Measurements from ENCODE around the gene KCNAB1.

The KCNAB1 gene

GRCh38 chr3:156377718-156378117 is 257.3 kb downstream of the KCNAB1 start:
- no peak for DNase-seq

DNA sequence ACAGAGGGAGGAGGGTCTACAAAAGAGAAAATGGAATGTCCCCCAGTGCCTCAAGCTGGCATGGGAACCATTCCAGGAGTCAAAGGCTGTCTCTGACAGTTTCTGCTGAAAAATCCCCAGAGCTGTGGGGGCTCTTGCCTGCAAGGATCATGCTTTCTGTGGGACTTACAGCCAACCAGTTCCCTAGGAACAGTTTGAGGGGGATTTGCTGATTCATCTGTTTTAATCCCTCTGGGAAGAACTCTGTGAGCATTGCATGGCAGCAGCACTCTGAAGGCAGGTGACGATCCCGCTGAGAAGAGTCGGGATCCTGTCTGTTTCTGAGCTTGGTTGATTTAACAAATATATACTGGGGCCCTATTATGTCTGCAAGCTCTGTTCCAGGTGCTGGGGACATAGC is 258.5 kb downstream of the KCNAB1 start:
- no peak for DNase-seq

DNA sequence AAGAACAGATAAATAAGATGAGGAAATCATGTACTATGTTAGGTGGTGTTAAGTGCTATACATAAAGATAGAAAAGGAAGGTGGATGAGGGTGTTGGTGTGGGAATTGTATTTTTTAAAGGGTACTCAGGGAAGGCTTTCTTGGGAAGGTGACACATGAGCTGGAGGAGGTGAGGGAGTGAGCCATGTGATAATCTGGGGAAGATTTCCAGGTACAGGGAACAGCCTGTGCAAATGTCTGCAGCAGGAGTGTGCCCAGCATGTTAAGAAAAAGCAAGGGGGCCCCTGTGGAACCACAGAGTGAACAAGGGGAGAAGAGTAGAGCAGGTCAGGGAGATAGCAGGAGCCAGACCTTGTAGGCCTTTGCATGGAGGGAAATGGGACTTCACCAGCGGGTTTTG is 258.9 kb downstream of the KCNAB1 start:
- no peak for DNase-seq

- DNase-seq: no peak
Measured at GRCh38 chr3:156381253-156381652, 260.9 kb downstream of the KCNAB1 start.

GRCh38 chr3:156382458-156383346 is 262.3 kb downstream of the KCNAB1 start:
- no peak for DNase-seq

DNA sequence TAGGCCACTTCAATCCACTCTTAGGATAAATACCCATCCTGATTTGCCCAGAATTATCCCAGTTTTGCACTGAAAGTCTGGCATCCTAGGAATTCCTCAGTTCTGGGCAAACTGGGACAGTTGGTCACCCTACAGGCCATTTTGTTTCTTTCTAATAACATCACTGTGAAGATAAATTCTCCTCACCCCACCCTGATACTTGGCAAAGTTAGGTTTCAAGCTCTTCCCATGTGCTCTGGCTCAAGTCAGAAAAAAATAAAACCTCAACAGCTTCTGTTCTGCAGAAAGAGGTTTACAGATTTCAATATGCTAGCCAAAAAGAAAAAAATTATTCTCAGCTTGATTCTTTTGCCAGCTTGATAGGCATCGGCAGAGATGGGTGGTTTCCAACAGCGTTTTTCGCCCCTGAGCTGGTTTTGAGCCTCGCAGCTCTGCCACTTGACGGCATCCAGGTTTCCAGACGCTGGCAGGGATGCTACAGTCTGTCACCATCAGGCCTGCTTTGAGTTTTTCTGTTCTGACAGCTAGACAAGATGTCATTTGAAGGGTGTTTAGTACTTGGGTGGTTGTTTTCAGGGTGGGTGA is 263.2 kb downstream of the KCNAB1 start:
- no peak for DNase-seq

DNA sequence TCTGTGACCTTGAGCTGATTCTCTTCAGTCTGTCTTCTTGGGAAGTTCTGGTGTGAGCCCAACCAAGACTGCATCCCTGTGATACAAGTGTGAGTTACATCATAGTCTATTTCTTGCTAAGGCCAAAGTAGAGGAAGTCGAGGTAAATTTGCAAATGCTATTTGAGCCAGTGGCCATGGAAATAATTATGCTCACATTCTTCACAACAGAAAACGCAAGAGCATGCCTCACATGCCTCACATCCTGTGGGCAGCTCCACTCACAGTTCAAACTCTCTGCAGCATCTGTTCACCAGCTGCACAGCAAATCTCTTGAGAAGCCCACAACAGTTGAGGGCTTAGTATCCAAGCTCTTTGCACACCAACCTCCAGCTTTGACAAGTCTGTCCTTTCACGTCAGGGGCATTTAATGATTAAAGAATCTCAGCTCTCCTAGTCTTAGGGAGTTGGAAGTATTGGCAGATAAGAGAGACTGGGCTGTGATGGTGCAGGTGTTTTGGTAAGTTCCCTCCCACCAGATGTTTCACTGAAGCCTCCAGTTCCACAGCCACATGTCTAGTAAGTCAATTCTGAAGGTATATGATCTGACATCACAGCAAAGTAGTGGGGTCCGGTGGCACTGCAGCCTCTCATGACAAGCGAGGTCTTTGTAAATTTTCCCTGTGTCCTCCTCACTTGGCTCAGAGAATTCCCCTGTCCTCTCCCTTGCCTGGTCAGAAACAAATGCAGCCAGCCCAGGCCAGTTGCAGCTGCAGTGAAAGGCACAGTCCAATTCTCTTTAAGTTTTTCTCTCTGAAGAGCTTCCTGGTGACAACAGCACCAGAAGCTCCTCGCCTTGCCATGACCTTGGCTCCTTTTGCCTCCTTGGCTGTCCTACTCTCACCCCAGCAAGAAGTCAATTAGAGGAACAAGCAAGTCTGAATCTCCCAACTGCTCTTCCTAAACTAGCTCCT is 268.4 kb downstream of the KCNAB1 start:
- DNase-seq: no peak

GRCh38 chr3:156389449-156389950 is 269.1 kb downstream of the KCNAB1 start:
- DNase-seq: no peak

DNA sequence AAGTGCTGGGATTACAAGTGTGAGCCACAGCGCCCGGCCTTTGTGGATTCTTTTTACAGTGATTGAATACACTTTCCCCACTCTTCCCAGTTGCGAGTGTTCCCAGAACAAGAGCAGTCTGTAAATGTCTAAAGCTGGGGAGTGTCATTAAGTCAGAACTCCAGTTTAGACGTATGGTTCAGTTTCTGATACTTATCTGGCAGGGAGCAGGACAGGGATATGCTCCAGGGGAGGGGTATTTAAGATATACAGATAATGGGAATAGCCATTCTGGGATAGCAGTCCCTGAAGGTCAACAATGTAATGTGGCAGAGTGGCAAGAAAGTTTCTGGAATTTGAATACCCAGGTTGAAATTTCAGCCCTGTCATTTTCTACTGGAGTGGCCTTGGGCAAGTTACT is 270.5 kb downstream of the KCNAB1 start:
- DNase-seq: no peak

DNA sequence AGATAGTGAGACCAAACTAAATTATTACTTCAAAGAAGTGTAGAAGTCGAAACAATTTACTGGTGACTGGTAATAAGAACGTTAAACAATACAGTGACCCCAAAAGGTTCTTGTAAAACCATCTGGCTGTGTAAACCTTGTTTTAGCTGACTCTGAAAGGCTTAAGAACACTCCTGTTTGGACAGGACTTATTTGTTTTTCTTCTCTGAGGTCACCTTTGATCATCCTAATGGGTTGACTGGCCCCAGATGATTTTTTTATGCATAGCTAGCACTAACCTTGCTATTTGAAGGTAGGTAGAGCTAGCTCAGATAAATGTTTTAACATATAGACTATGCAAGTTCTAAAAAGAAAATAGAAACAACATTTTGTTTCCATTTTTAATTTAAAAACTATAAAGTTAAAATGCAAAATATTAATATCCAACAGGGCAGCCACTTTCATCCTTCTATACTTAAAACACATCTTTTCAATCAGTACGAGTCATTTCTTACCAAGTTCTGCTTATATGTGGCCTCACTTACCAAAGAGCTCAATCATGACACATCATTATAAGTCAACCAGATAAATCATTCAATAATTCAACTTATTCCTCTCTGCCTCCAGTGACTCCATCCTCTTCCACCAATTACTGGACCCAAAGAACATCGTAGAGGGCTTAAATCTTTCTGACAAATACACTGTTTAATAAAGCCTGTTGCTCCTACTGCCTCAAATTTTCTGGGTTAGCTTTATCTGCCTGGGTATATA is 275.8 kb downstream of the KCNAB1 start:
- no peak for DNase-seq

DNA sequence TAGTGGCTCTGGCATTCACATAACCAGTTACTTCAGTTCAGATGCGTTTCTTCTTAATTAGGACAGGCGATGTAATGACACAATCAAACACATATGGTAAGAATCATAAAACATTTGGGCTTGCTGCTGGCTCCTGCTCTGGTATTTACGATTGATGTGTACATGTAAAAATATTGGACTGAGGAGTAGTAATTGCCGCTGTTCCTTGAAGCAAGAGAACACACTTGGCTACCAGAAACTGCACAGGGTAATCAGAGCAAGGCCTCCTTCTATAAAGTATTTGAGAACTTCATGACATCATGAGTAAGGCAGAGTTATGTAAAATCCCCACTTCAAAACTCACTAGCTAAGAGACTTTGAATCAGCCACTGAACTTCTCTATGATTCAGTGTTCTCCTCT is 276.5 kb downstream of the KCNAB1 start:
- no peak for DNase-seq

DNA sequence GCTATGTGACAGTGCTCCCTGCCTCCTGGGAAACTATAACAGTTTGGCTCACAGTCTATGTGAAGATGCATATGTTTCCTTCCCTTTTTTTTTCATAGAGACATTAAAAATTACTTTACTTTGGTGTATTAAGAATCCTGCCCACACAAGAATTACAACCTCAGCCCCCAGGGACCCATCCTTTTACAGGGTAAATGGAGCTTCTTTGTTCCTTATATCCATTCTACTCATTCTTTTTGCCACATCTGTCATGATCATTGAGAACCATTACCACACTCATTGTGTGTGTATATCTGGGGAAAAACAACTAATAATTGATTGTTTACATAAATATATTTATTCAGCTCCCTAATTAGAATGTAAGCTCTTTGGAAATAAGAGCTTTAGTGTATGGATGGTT is 277.2 kb downstream of the KCNAB1 start:
- DNase-seq: no peak

- DNase-seq: no peak
Measured at GRCh38 chr3:156400062-156400461, 279.7 kb downstream of the KCNAB1 start.

DNA sequence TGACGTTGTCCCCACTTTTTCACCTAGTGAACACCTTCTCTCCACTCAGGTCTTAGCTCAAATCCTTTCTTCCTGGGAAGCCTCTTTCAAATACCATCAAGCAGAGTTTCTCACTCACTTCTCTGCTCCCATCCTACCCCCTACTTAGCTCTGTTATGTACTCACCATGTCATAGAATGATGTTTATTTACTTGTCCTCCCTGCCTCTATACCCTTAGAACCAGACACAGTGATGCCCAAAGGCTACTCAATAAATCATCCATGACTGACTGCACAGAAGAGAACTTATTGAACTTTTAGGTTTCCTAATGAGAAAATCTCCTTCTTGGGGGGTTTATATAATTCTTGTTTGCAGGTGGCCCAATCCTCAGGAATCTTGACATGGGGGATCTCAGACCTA is 280.4 kb downstream of the KCNAB1 start:
- DNase-seq: no peak

DNA sequence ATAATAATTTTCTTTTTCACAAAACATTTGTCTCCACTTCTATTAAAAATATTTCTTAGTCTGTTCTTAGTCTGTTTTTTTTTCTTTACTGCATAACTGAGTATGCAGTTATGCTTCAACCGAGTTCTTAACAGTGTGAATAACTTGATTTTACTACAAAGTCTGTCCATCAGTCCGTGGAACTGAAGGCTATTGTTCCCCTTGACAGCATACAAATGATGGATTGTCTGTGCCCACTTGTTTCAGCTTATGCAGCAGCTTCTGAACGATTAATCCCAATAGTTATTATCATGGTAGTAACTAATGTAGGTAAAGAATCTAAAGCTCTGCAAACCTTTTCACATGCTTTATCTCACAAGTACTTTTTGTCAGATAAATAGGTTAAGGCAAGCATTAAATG is 283.8 kb downstream of the KCNAB1 start:
- DNase-seq: no peak

DNA sequence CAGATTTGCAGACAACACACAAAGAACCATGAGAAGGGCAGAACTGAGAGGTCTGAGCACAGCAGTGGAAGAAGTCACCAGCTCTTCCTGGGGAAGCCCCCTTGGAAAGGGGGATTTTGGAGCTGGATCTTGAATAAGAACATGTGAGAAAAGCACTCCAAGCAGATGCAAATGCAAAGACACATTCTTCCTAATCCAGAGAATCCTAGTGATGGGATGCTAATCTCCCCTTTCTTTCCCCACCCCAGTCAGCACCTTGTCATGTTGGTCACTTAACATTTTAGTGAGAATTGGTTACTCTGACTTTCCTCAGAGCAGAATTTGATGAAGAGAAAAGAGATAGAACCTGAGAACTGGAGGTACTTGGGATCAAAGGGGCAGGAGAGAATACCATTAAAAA is 286.0 kb downstream of the KCNAB1 start:
- DNase-seq: no peak

DNA sequence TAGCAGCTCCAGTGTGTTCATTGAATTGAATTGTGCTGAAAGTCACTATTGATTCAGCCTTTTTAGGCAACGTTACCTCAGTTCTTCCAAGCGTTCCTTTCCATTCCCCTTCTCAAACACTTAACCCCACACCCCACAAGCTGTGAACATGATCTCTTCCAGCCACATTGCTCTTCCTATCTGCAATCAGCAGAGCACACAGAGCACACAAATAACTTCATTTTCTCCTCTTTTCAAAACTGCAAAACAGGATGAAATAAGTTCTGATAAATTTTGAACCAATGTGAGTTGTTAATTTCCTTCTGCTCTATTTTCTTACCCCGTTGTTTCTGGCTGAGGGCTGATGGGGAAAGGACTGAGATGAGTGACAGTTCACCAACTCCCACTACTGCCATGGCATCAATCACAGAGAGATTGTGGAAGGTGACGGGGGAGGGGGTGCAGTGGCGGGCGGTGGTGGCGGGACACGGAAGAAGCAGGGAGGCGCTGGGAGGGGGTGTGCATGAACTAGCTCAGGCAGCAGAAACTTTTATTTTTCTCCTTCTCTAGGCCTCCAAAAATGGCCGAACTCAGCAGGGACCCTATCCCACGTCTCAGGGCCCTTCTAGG is 287.3 kb downstream of the KCNAB1 start:
- no peak for DNase-seq

- no peak for DNase-seq
Measured at GRCh38 chr3:156409694-156410093, 289.3 kb downstream of the KCNAB1 start.

DNA sequence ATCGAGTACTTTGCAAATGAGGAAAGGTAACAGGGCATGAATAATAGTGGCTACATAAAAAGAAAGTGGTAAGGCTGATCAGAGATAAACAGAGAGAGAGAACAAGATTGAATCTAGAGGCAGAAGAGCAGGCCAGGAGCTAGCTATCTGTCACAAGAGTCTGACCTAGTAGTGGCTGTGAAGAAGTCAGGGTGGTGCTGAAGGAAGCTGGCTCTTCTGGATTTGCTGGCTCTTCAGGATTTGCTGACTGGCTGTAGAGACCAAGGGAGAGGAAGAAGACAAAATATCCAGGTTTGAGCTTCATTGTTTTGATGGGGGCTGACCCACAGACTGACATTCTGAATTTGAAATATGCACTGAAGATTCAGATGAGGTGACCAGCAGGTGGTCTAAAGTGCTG is 292.2 kb downstream of the KCNAB1 start:
- no peak for DNase-seq

- DNase-seq: no peak
Measured at GRCh38 chr3:156413293-156413892, 293.0 kb downstream of the KCNAB1 start.

DNA sequence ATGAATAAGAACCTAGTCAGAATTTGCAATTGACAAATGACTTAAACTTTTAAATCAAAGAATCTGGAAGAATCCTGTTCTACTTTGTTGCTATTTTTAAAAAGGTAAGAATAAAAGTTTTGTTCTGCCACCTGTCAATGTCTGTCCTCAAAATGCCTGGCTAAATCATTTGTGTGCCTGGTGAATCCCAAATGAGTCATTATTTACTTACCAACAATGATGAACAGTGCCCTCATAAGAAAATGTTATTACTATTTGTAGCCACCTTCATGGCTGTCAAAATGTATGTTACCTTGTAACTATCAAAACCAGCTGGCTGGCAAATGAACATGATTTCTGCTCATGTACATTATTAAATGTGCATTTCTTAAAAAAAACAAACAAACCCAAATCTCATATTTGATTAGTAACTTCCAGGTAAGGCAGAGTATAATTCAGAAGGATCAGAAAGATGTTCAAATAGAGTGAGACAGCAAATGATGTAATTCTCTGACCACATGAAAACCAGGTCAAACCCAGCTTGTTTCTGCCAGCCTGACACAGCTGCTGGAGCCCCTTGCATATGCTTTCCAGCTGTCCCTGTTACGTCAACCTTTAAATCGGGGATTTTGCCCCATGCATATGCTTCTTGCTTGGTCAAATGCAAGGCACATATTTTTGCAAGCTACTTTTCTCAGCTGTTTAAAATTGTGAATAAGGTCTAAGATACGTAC is 296.6 kb downstream of the KCNAB1 start:
- no peak for DNase-seq

All from activated effector memory CD4-positive, alpha-beta T cell treated with anti-CD3 and anti-CD28 coated beads, Interleukin-2, amount 50 U/mL, for 16 hours (primary cell).